C1 segment of cervical spinal cord (tissue), 14 donors: ENCODE data around the gene RASA3.

Source experiments
- DNase-seq, 14 donors: peaks; one replicate each; lab custom pipeline; 2025; lab: John Stamatoyannopoulos, UW

The RASA3 gene

GRCh38 chr13:114008964-114009589, 123.3 kb downstream of the RASA3 start:
- DNase-seq, result no peak

- no peak for DNase-seq
Measured at GRCh38 chr13:114007566-114007965, 124.9 kb downstream of the RASA3 start.

GRCh38 chr13:114005206-114005724, 127.2 kb downstream of the RASA3 start:
- no peak for DNase-seq

- no peak for DNase-seq
Measured at GRCh38 chr13:114004420-114005205, 127.8 kb downstream of the RASA3 start.

- DNase-seq, result no peak
Measured at GRCh38 chr13:114002771-114003321, 129.6 kb downstream of the RASA3 start.

GRCh38 chr13:114002009-114002544, 130.3 kb downstream of the RASA3 start:
- DNase-seq, result no peak

- no peak for DNase-seq
Measured at GRCh38 chr13:114001331-114002008, 131.0 kb downstream of the RASA3 start.

- DNase-seq, result no peak
Measured at GRCh38 chr13:114000151-114001040, 132.0 kb downstream of the RASA3 start.

- no peak for DNase-seq
Measured at GRCh38 chr13:113999618-113999910, 132.9 kb downstream of the RASA3 start.

GRCh38 chr13:113998781-113999617, 133.4 kb downstream of the RASA3 start:
- DNase-seq, result no peak

- no peak for DNase-seq
Measured at GRCh38 chr13:113997845-113998751, 134.3 kb downstream of the RASA3 start.

- no peak for DNase-seq
Measured at GRCh38 chr13:113996912-113997745, 135.3 kb downstream of the RASA3 start.

- DNase-seq, result no peak
Measured at GRCh38 chr13:113996081-113996911, 136.1 kb downstream of the RASA3 start.

- no peak for DNase-seq
Measured at GRCh38 chr13:113995051-113995601, 137.3 kb downstream of the RASA3 start.

- DNase-seq, result no peak
Measured at GRCh38 chr13:113992276-113993005, 140.0 kb downstream of the RASA3 start.

- DNase-seq, result no peak
Measured at GRCh38 chr13:113991676-113992179, 140.7 kb downstream of the RASA3 start.
